A673 (cell line): ENCODE measurements around the gene KCNJ10. TPM values are rescaled to one million over a fixed set of nuclear protein-coding genes. Genes with fewer than 3 reads are reported as not detected.

Experiments
- BruUV-seq: library from RNA; stranded (reverse); fragments of 400-500 nt; replicated peaks from 2 replicates; lab custom pipeline; 2021; lab: Mats Ljungman, UMichigan
- CTCF ChIA-PET: fragments of 300-600 bp; sonication (Branson Sonifier 250); formaldehyde crosslinking; loops from one replicate; lab custom pipeline; 2022; ENCODE audit warnings: antibody characterized with exemption; lab: Charles Lee
- POLR2A ChIA-PET: fragments of 300-600 bp; sonication (Branson Sonifier 250); formaldehyde crosslinking; loops from one replicate; lab custom pipeline; 2022; ENCODE audit warnings: antibody characterized with exemption; ENCODE audit not compliant: low non-redundant PET; lab: Charles Lee
- DNase-seq: peaks from one replicate; pipeline ENCODE4 v3.0.0-alpha.2; 2015; ENCODE audit warnings: low spot score
- H3K27ac ChIP-seq: fragments of 200-600 bp; sonication (generic); 2 replicates; pipeline ENCODE4 v1.5.1; 2016; ENCODE audit warnings: mixed run types, low read depth, mild to moderate bottlenecking, mixed read lengths, antibody characterized with exemption, low read length; ENCODE audit not compliant: poor library complexity, severe bottlenecking
- H3K27me3 ChIP-seq: fragments of 200-600 bp; sonication (generic); replicated peaks from 2 replicates; pipeline ENCODE4 v1.6.1; 2017; ENCODE audit warnings: mixed run types, low read depth, mild to moderate bottlenecking, mixed read lengths, antibody characterized with exemption, low read length; ENCODE audit not compliant: insufficient read depth, poor library complexity
- H3K36me3 ChIP-seq: fragments of 200-600 bp; sonication (generic); 2 replicates; pipeline ENCODE4 v1.6.1; 2016; ENCODE audit warnings: mixed run types, mild to moderate bottlenecking, mixed read lengths, antibody characterized with exemption, low read length; ENCODE audit not compliant: insufficient read depth, poor library complexity, severe bottlenecking
- H3K4me1 ChIP-seq: fragments of 200-600 bp; sonication (generic); 2 replicates; pipeline ENCODE4 v1.6.1; 2017; ENCODE audit warnings: mixed run types, mild to moderate bottlenecking, mixed read lengths, antibody characterized with exemption, low read length; ENCODE audit not compliant: insufficient read depth, poor library complexity, severe bottlenecking
- H3K4me3 ChIP-seq: fragments of 200-600 bp; sonication (generic); 2 replicates; pipeline ENCODE4 v1.5.1; 2016; ENCODE audit warnings: low read depth, mixed run types, mild to moderate bottlenecking, mixed read lengths, low read length; ENCODE audit not compliant: poor library complexity, severe bottlenecking
- H3K9me3 ChIP-seq: fragments of 200-600 bp; sonication (generic); 2 replicates; pipeline ENCODE4 v1.6.1; 2016; ENCODE audit warnings: mixed run types, low read depth, mild to moderate bottlenecking, mixed read lengths, antibody characterized with exemption, low read length; ENCODE audit not compliant: poor library complexity, severe bottlenecking
- CTCF ChIP-seq: fragments of 300-800, 200-600 bp; sonication (generic); conservative IDR thresholded peaks from 2 replicates; pipeline ENCODE4 v1.5.1; 2017; ENCODE audit warnings: low read depth, mild to moderate bottlenecking, antibody characterized with exemption, low read length, moderate library complexity, mixed read lengths
- EZH2 ChIP-seq: fragments of 200-600 bp; sonication (generic); IDR thresholded peaks from 2 replicates; pipeline ENCODE4 v1.6.1; 2017; ENCODE audit warnings: borderline replicate concordance, low read depth, mild to moderate bottlenecking, mixed read lengths, antibody characterized with exemption, low read length; ENCODE audit not compliant: poor library complexity, severe bottlenecking
- intact Hi-C: fragments of 100-400 bp; cut with micrococcal nuclease; formaldehyde crosslinking; loops from one replicate; pipeline ENCODE4 v1.10.0; 2022; ENCODE audit not compliant: unreplicated experiment
- total RNA-seq: library from RNA; stranded (reverse); gene quantifications from 2 replicates; pipeline ENCODE4 v1.2.3, GENCODE V29; 2021

Gene KCNJ10
- total RNA-seq, 1 experiment from 2014 or later: not detected

GRCh38 chr1:160021376-160022074 is 48.4 kb downstream of the KCNJ10 start:
- Histone ChIP-seq H3K9me3 (no peaks in the 10 kb centered on the region), H3K27ac (no peak overlapping the region), H3K27me3 (no peaks in the 10 kb centered on the region), H3K36me3 (no peaks in the 10 kb centered on the region), H3K4me3 (no peak overlapping the region), H3K4me1 (no peaks in the 10 kb centered on the region)
- ChIA-PET CTCF (interaction anchor here (1.1 kb wide), 1 partner anchor 14 kb away, joined by 4 read pairs; no protein-coding TSS in a partner anchor), POLR2A (no interaction called here)
- DNase-seq: no peak
- no peak for TF ChIP-seq CTCF
- no peak for TF ChIP-seq EZH2
- intact Hi-C loops: no loop called here
- BruUV-seq: no TSS peak

GRCh38 chr1:160020196-160020595 is 49.8 kb downstream of the KCNJ10 start:
- Histone ChIP-seq H3K27ac (no peak overlapping the region), H3K4me3 (no peak overlapping the region), H3K27me3 (no peaks in the 10 kb centered on the region), H3K9me3 (no peaks in the 10 kb centered on the region), H3K4me1 (no peaks in the 10 kb centered on the region), H3K36me3 (no peaks in the 10 kb centered on the region)
- intact Hi-C loops: no loop called here
- no peak for TF ChIP-seq CTCF
- no peak for TF ChIP-seq EZH2
- DNase-seq: no peak
- ChIA-PET CTCF (no interaction called here), POLR2A (no interaction called here)
- BruUV-seq: no TSS peak

- TF ChIP-seq EZH2: no peak
- intact Hi-C loops: no loop called here
- no peaks in the 10 kb centered on the region for H3K36me3 ChIP-seq
- H3K27ac ChIP-seq: no peak overlapping the region
- ChIA-PET POLR2A (no interaction called here), CTCF (interaction anchor here (3.7 kb wide), 1 partner anchor 12 kb away, joined by 11 read pairs; no protein-coding TSS in a partner anchor)
- BruUV-seq: no TSS peak
- H3K9me3 ChIP-seq: no peaks in the 10 kb centered on the region
- H3K4me3 ChIP-seq: no peak overlapping the region
- H3K4me1 ChIP-seq: no peaks in the 10 kb centered on the region
- DNase-seq: no peak
- no peaks in the 10 kb centered on the region for H3K27me3 ChIP-seq
These were observed 51.1 kb downstream of the KCNJ10 start for GRCh38 chr1:160018900-160019299.

- intact Hi-C loops: no loop called here
- CTCF ChIA-PET: interaction anchor here (3.7 kb wide), 1 partner anchor 11 kb away, joined by 11 read pairs; no protein-coding TSS in a partner anchor
These were observed 51.6 kb downstream of the KCNJ10 start for GRCh38 chr1:160018347-160018746.

More at GRCh38 chr1:160018347-160018746, 51.6 kb downstream of the KCNJ10 start:
- Histone ChIP-seq H3K36me3 (no peaks in the 10 kb centered on the region), H3K4me1 (no peaks in the 10 kb centered on the region), H3K27me3 (no peaks in the 10 kb centered on the region), H3K27ac (no peak overlapping the region), H3K4me3 (no peak overlapping the region), H3K9me3 (no peaks in the 10 kb centered on the region)
- POLR2A ChIA-PET: no interaction called here
- no peak for DNase-seq
- TF ChIP-seq CTCF (no peak), EZH2 (no peak)
- BruUV-seq: no TSS peak
